MM.1S (cell line): ENCODE results near the gene GNG12.

Experiments used
- DNase-seq: peaks from one replicate; pipeline ENCODE4 v3.0.0-alpha.2; 2015
- H2AFZ ChIP-seq: fragments of 300-600 bp; sonication (generic); 2 replicates; pipeline ENCODE4 v1.6.0; 2016; ENCODE audit warnings: antibody characterized with exemption, low read length
- H3F3A ChIP-seq: fragments of 300-600 bp; sonication (generic); 2 replicates; pipeline ENCODE4 v1.6.1; 2016; ENCODE audit warnings: mild to moderate bottlenecking, antibody characterized with exemption, low read length, moderate library complexity, mixed read lengths; ENCODE audit not compliant: insufficient read depth
- H3K27ac ChIP-seq: fragments of 300-600 bp; sonication (generic); 2 replicates; pipeline ENCODE4 v1.5.1; 2016; ENCODE audit warnings: mild to moderate bottlenecking, low read length
- H3K27me3 ChIP-seq: fragments of 300-600 bp; sonication (generic); replicated peaks from 2 replicates; pipeline ENCODE4 v1.6.0; 2016; ENCODE audit warnings: low read length; ENCODE audit not compliant: insufficient read depth
- H3K36me3 ChIP-seq: fragments of 300-600 bp; sonication (generic); replicated peaks from 2 replicates; pipeline ENCODE4 v1.6.1; 2016; ENCODE audit warnings: mild to moderate bottlenecking, low read length, mixed read lengths; ENCODE audit not compliant: insufficient read depth
- H3K4me1 ChIP-seq: fragments of 300-600 bp; sonication (generic); 2 replicates; pipeline ENCODE4 v1.6.1; 2016; ENCODE audit warnings: low read length, mixed read lengths
- H3K4me2 ChIP-seq: fragments of 300-600 bp; sonication (generic); 2 replicates; pipeline ENCODE4 v1.6.0; 2016; ENCODE audit warnings: low read depth, low read length
- H3K4me3 ChIP-seq: fragments of 300-600 bp; sonication (generic); 2 replicates; pipeline ENCODE4 v1.5.1; 2016; ENCODE audit warnings: low read length, mixed read lengths
- H3K79me2 ChIP-seq: fragments of 300-600 bp; sonication (generic); 2 replicates; pipeline ENCODE4 v1.6.1; 2016; ENCODE audit warnings: mixed run types, low read length, mixed read lengths
- H3K9ac ChIP-seq: fragments of 300-600 bp; sonication (generic); 2 replicates; pipeline ENCODE4 v1.6.1; 2016; ENCODE audit warnings: low read length, mixed read lengths
- H3K9me2 ChIP-seq: fragments of 300-600 bp; sonication (generic); replicated peaks from 2 replicates; pipeline ENCODE4 v1.6.1; 2016; ENCODE audit warnings: mild to moderate bottlenecking, low read length, mixed read lengths; ENCODE audit not compliant: insufficient read depth
- H3K9me3 ChIP-seq: fragments of 300-600 bp; sonication (generic); replicated peaks from 2 replicates; pipeline ENCODE4 v1.6.1; 2016; ENCODE audit warnings: mild to moderate bottlenecking, low read length, mixed read lengths; ENCODE audit not compliant: insufficient read depth
- H4K20me1 ChIP-seq: fragments of 300-600 bp; sonication (generic); 2 replicates; pipeline ENCODE4 v1.6.1; 2016; ENCODE audit warnings: mild to moderate bottlenecking, low read length, moderate library complexity, mixed read lengths; ENCODE audit not compliant: insufficient read depth
- CTCF ChIP-seq: fragments of 300-600 bp; sonication (generic); IDR thresholded peaks from 2 replicates; pipeline ENCODE4 v1.5.1; 2016; ENCODE audit warnings: antibody characterized with exemption, low read length, mixed read lengths
- EZH2 ChIP-seq: fragments of 300-600 bp; sonication (generic); optimal IDR thresholded peaks from 2 replicates; pipeline ENCODE3; 2017; ENCODE audit warnings: low read depth, mild to moderate bottlenecking, antibody characterized with exemption, low read length, mixed read lengths
- EZH2phosphoT487 ChIP-seq: fragments of 300-600 bp; sonication (generic); IDR thresholded peaks from 2 replicates; pipeline ENCODE4 v1.6.1; 2018; ENCODE audit warnings: antibody characterized with exemption, low read length

The GNG12 gene

GRCh38 chr1:67801903-67802302 is 31.4 kb downstream of the GNG12 start:
- H3K79me2 ChIP-seq = no peaks in the 10 kb centered on the region
- H3K4me1 ChIP-seq = no peaks in the 10 kb centered on the region
- H3F3A ChIP-seq = no peaks in the 10 kb centered on the region
- no peak for DNase-seq
- no peak overlapping the region for H3K27ac ChIP-seq
- no peaks in the 10 kb centered on the region for H3K36me3 ChIP-seq
- TF ChIP-seq EZH2phosphoT487 (no peak), EZH2 (no peak), CTCF (no peak)
- no peaks in the 10 kb centered on the region for H4K20me1 ChIP-seq
- no peak overlapping the region for H3K4me3 ChIP-seq
- no peaks in the 10 kb centered on the region for H3K27me3 ChIP-seq
- H3K9ac ChIP-seq = no peak overlapping the region
- no peak overlapping the region for H2AFZ ChIP-seq
- no peak overlapping the region for H3K4me2 ChIP-seq
- no peaks in the 10 kb centered on the region for H3K9me2 ChIP-seq
- no peaks in the 10 kb centered on the region for H3K9me3 ChIP-seq

- H3K9me2 ChIP-seq = no peaks in the 10 kb centered on the region
- no peak overlapping the region for H2AFZ ChIP-seq
- no peaks in the 10 kb centered on the region for H3K36me3 ChIP-seq
- H3K9ac ChIP-seq = no peak overlapping the region
- H3K4me2 ChIP-seq = no peak overlapping the region
- no peak overlapping the region for H3K27ac ChIP-seq
- no peaks in the 10 kb centered on the region for H3F3A ChIP-seq
- no peaks in the 10 kb centered on the region for H3K9me3 ChIP-seq
- TF ChIP-seq EZH2phosphoT487 (no peak), CTCF (no peak), EZH2 (no peak)
- H3K4me1 ChIP-seq = no peaks in the 10 kb centered on the region
- H4K20me1 ChIP-seq = no peaks in the 10 kb centered on the region
- H3K4me3 ChIP-seq = no peak overlapping the region
- no peaks in the 10 kb centered on the region for H3K79me2 ChIP-seq
- H3K27me3 ChIP-seq = no peaks in the 10 kb centered on the region
- no peak for DNase-seq
Observed at GRCh38 chr1:67795179-67795912, 37.9 kb downstream of the GNG12 start.

- Histone ChIP-seq H3K27ac (no peak overlapping the region), H3K4me1 (no peaks in the 10 kb centered on the region), H3K36me3 (no peaks in the 10 kb centered on the region), H3F3A (no peaks in the 10 kb centered on the region), H3K4me2 (no peak overlapping the region), H3K9ac (no peak overlapping the region), H3K4me3 (no peak overlapping the region), H4K20me1 (no peaks in the 10 kb centered on the region), H3K27me3 (no peaks in the 10 kb centered on the region), H3K79me2 (no peaks in the 10 kb centered on the region), H3K9me2 (no peaks in the 10 kb centered on the region), H2AFZ (no peak overlapping the region), H3K9me3 (no peaks in the 10 kb centered on the region)
- no peak for DNase-seq
- TF ChIP-seq CTCF (no peak), EZH2 (no peak), EZH2phosphoT487 (no peak)
Observed at GRCh38 chr1:67793562-67793961, 39.7 kb downstream of the GNG12 start.
